HEK293 (cell line): ENCODE data around the gene ZEB2.

Experiments used
- CTCF ChIA-PET: fragments of 350-600 bp; formaldehyde crosslinking; extraction: SDS; loops from one replicate; lab custom pipeline; 2021; ENCODE audit warnings: antibody characterized with exemption; lab: Yijun Ruan, JAX
- POLR2A ChIA-PET: fragments of 300-600 bp; formaldehyde crosslinking; extraction: SDS; loops from one replicate; lab custom pipeline; 2020; ENCODE audit warnings: antibody characterized with exemption, inconsistent platforms; lab: Yijun Ruan, JAX
- H3K27ac ChIP-seq: fragments of 200-500 bp; sonication (Bioruptor generic); 2 replicates; pipeline ENCODE4 v1.5.1; 2014; ENCODE audit warnings: low read depth, low read length, control low read depth, inconsistent platforms; ENCODE audit errors: extremely low read depth
- H3K36me3 ChIP-seq, 2 experiments: fragments of 200-500 bp in 1 of 2; sonication (Bioruptor generic) in 1 of 2; 1 replicate in 1 of 2; 2 replicates in 1 of 2; pipeline ENCODE4 v1.5.1; 2014 to 2017; ENCODE audit warnings: inconsistent platforms in 2 of 2, low read length in 2 of 2; ENCODE audit not compliant: control insufficient read depth in 2 of 2, insufficient read depth in 1 of 2
- H3K4me1 ChIP-seq: fragments of 200-500 bp; sonication (Bioruptor generic); 2 replicates; pipeline ENCODE4 v1.5.1; 2014; ENCODE audit warnings: mild to moderate bottlenecking, low read length, inconsistent platforms; ENCODE audit not compliant: control insufficient read depth, insufficient read depth
- H3K4me3 ChIP-seq: 2 replicates; pipeline ENCODE4 v1.5.1; 2011; ENCODE audit warnings: low read depth, mild to moderate bottlenecking, control low read depth, low read length, moderate library complexity
- H3K9me3 ChIP-seq: fragments of 200-500 bp; sonication (Bioruptor generic); 2 replicates; pipeline ENCODE4 v1.5.1; 2014; ENCODE audit warnings: low read depth, low read length, inconsistent platforms; ENCODE audit not compliant: control insufficient read depth, insufficient read depth
- GLI2 ChIP-seq: fragments of 450-650 bp; formaldehyde crosslinking; IDR thresholded peaks from 2 replicates; pipeline ENCODE4; 2017; ENCODE audit warnings: missing biosample characterization, missing genetic modification characterization, low read depth, borderline replicate concordance
- GLIS2 ChIP-seq: fragments of 450-650 bp; formaldehyde crosslinking; IDR thresholded peaks from 2 replicates; pipeline ENCODE4 v1.5.1; 2016; ENCODE audit warnings: missing biosample characterization, missing genetic modification characterization
- HIC1 ChIP-seq: fragments of 450-650 bp; formaldehyde crosslinking; IDR thresholded peaks from 2 replicates; pipeline ENCODE4 v1.5.1; 2016; ENCODE audit warnings: missing biosample characterization, missing genetic modification characterization
- KLF9 ChIP-seq: fragments of 450-650 bp; formaldehyde crosslinking; IDR thresholded peaks from 2 replicates; pipeline ENCODE4 v1.5.1; 2016; ENCODE audit warnings: missing biosample characterization, missing genetic modification characterization, low read depth
- OVOL3 ChIP-seq: fragments of 450-650 bp; formaldehyde crosslinking; IDR thresholded peaks from 2 replicates; pipeline ENCODE4 v1.5.1; 2016; ENCODE audit warnings: missing biosample characterization, missing genetic modification characterization
- PATZ1 ChIP-seq: fragments of 450-650 bp; formaldehyde crosslinking; IDR thresholded peaks from 2 replicates; pipeline ENCODE4 v1.5.1; 2016; ENCODE audit warnings: missing biosample characterization, missing genetic modification characterization
- PRDM1 ChIP-seq: fragments of 450-650 bp; formaldehyde crosslinking; IDR thresholded peaks from 2 replicates; pipeline ENCODE4; 2016; ENCODE audit warnings: missing biosample characterization, missing genetic modification characterization
- ZBTB11 ChIP-seq: fragments of 450-650 bp; formaldehyde crosslinking; conservative IDR thresholded peaks from 2 replicates; pipeline ENCODE4 v1.5.1; 2016; ENCODE audit warnings: low read depth, missing biosample characterization, missing genetic modification characterization
- ZBTB26 ChIP-seq: fragments of 450-650 bp; formaldehyde crosslinking; optimal IDR thresholded peaks from 2 replicates; pipeline ENCODE3; 2016; ENCODE audit warnings: missing biosample characterization, mild to moderate bottlenecking, missing genetic modification characterization
- ZBTB8A ChIP-seq: fragments of 450-650 bp; formaldehyde crosslinking; IDR thresholded peaks from 2 replicates; pipeline ENCODE4 v1.5.1; 2016; ENCODE audit warnings: missing biosample characterization, missing genetic modification characterization
- ZFHX2 ChIP-seq: fragments of 450-650 bp; formaldehyde crosslinking; conservative IDR thresholded peaks from 2 replicates; pipeline ENCODE4 v1.5.1; 2016; ENCODE audit warnings: missing biosample characterization, missing genetic modification characterization
- ZNF561 ChIP-seq: fragments of 450-650 bp; IDR thresholded peaks from 2 replicates; pipeline ENCODE4 v1.5.1; 2018; ENCODE audit warnings: missing biosample characterization, missing genetic modification characterization, borderline replicate concordance
- ZNF600 ChIP-seq: fragments of 450-650 bp; formaldehyde crosslinking; IDR thresholded peaks from 2 replicates; pipeline ENCODE4 v1.5.1; 2016; ENCODE audit warnings: missing biosample characterization, missing genetic modification characterization
- ZNF629 ChIP-seq: fragments of 450-650 bp; formaldehyde crosslinking; IDR thresholded peaks from 2 replicates; pipeline ENCODE4 v1.5.1; 2017; ENCODE audit warnings: missing biosample characterization, missing genetic modification characterization
- ZNF692 ChIP-seq: fragments of 450-650 bp; formaldehyde crosslinking; IDR thresholded peaks from 2 replicates; pipeline ENCODE4 v1.5.1; 2016; ENCODE audit warnings: missing biosample characterization, missing genetic modification characterization
- ZNF777 ChIP-seq: fragments of 450-650 bp; formaldehyde crosslinking; IDR thresholded peaks from 2 replicates; pipeline ENCODE4 v1.5.1; 2017; ENCODE audit warnings: missing biosample characterization, missing genetic modification characterization, borderline replicate concordance
- ZSCAN4 ChIP-seq: fragments of 450-650 bp; formaldehyde crosslinking; IDR thresholded peaks from 2 replicates; pipeline ENCODE4 v1.5.1; 2017; ENCODE audit warnings: missing biosample characterization, missing genetic modification characterization
- TF ChIP-seq, protein P1 (sequence below): fragments of 450-650 bp; formaldehyde crosslinking; IDR thresholded peaks from 2 replicates; pipeline ENCODE4 v1.5.1; 2017; ENCODE audit warnings: missing biosample characterization, missing genetic modification characterization

Gene ZEB2

GRCh38 chr2:144516411-144516980, 3.4 kb downstream of the ZEB2 start:
- Histone ChIP-seq H3K36me3 (peaks cover 0 to 15% of the 10 kb centered on the region in 2 experiments; a peak in 1 of 3 replicates), H3K9me3 (no peaks in the 10 kb centered on the region), H3K4me1 (peaks cover 13% of the 10 kb centered on the region; the same call in 1 of the 2 replicates), H3K27ac (peak overlapping the region; percentile 96; the same call in 1 of the 2 replicates), H3K4me3 (peak overlapping the region; percentile 90)
- POLR2A ChIA-PET: no interaction called here
- TF ChIP-seq ZBTB26 (peak; percentile 25), PATZ1 (tag by site-specific recombination) (peak; percentile 32; the same call in 1 of the 2 replicates), ZNF629 (tag by site-specific recombination) (no peak), GLI2 (no peak), GLIS2 (peak; percentile 64), KLF9 (no peak), OVOL3 (peak; percentile 38; the same call in 1 of the 2 replicates), ZBTB8A (peak; percentile 56; the same call in 1 of the 2 replicates)
- TF ChIP-seq, protein P1, sequence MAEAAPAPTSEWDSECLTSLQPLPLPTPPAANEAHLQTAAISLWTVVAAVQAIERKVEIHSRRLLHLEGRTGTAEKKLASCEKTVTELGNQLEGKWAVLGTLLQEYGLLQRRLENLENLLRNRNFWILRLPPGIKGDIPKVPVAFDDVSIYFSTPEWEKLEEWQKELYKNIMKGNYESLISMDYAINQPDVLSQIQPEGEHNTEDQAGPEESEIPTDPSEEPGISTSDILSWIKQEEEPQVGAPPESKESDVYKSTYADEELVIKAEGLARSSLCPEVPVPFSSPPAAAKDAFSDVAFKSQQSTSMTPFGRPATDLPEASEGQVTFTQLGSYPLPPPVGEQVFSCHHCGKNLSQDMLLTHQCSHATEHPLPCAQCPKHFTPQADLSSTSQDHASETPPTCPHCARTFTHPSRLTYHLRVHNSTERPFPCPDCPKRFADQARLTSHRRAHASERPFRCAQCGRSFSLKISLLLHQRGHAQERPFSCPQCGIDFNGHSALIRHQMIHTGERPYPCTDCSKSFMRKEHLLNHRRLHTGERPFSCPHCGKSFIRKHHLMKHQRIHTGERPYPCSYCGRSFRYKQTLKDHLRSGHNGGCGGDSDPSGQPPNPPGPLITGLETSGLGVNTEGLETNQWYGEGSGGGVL (tag by site-specific recombination): 0 out of 2 replicates have a peak, but pooled peaks have one; percentile 41
- CTCF ChIA-PET: no interaction called here

GRCh38 chr2:144515696-144516410, 4.1 kb downstream of the ZEB2 start:
- Histone ChIP-seq H3K4me1 (peaks cover 14% of the 10 kb centered on the region; the same call in 1 of the 2 replicates), H3K4me3 (peak overlapping the region; percentile 90)
- POLR2A ChIA-PET: no interaction called here
- no peak for TF ChIP-seq ZBTB8A
- TF ChIP-seq ZBTB11: no peak
- TF ChIP-seq ZNF600 (tag by site-specific recombination): peak; percentile 42; the same call in 1 of the 2 replicates
- peak; percentile 97 for TF ChIP-seq ZSCAN4
- TF ChIP-seq HIC1: no peak
- TF ChIP-seq PRDM1 (tag by site-specific recombination): peak; percentile 56; the same call in 1 of the 2 replicates
- 0 out of 2 replicates have a peak, but pooled peaks have one; percentile 22 for TF ChIP-seq ZNF692 (tag by site-specific recombination)
- TF ChIP-seq ZNF777 (tag by site-specific recombination): no peak
- 0 out of 2 replicates have a peak, but pooled peaks have one; percentile 33 for TF ChIP-seq ZNF561
- TF ChIP-seq ZFHX2 (tag by site-specific recombination): peak; percentile 67

More at GRCh38 chr2:144515696-144516410, 4.1 kb downstream of the ZEB2 start:
- Histone ChIP-seq H3K36me3 (peaks cover 0 to 15% of the 10 kb centered on the region in 2 experiments; a peak in 1 of 3 replicates), H3K27ac (peak overlapping the region; percentile 96; the same call in 1 of the 2 replicates), H3K9me3 (no peaks in the 10 kb centered on the region)
- CTCF ChIA-PET: interaction anchor here (0.7 kb wide), 1 partner anchor 62 kb away, joined by 5 read pairs; no protein-coding TSS in a partner anchor
